Thymus (tissue), 11 donors: ENCODE data around the gene GARIN5A. TPM values are rescaled to one million over a fixed set of nuclear protein-coding genes. Genes with fewer than 3 reads are reported as not detected.
A peak's percentile ranks its signal among the peaks of the same experiment; 100 is the strongest.

Source experiments
- DNase-seq, 9 donors: peaks; one replicate each; pipeline ENCODE4 v3.0.0-alpha.2; 2013; ENCODE audit warnings: low spot score in 9 of 9, low read depth in 6 of 9, missing footprints in 1 of 9
- H3K27ac ChIP-seq, 2 donors: one replicate each; pipeline ENCODE4 v1.5.1; 2013; ENCODE audit warnings: control low read depth in 1 of 2, low read depth in 1 of 2, low read length in 1 of 2, mild to moderate bottlenecking in 1 of 2, moderate library complexity in 1 of 2
- H3K27me3 ChIP-seq, 2 donors: one replicate each; pipeline ENCODE4 v1.5.1; 2013; ENCODE audit warnings: low read length in 1 of 2; ENCODE audit not compliant: control insufficient read depth in 2 of 2, insufficient read depth in 1 of 2
- H3K36me3 ChIP-seq, 2 donors: one replicate each; pipeline ENCODE4 v1.5.1; 2013; ENCODE audit warnings: low read length in 1 of 2, mild to moderate bottlenecking in 1 of 2, moderate library complexity in 1 of 2; ENCODE audit not compliant: control insufficient read depth in 2 of 2, insufficient read depth in 2 of 2
- H3K4me1 ChIP-seq, 2 donors: one replicate each; pipeline ENCODE4 v1.5.1; 2013; ENCODE audit warnings: low read length in 2 of 2; ENCODE audit not compliant: control insufficient read depth in 2 of 2, insufficient read depth in 2 of 2
- H3K4me3 ChIP-seq, 2 donors: one replicate each; pipeline ENCODE4 v1.5.1; 2013; ENCODE audit warnings: low read length in 2 of 2, control low read depth in 1 of 2, mild to moderate bottlenecking in 1 of 2
- H3K9me3 ChIP-seq, 2 donors: one replicate each; pipeline ENCODE4 v1.5.1; 2013; ENCODE audit warnings: low read length in 1 of 2, mild to moderate bottlenecking in 1 of 2; ENCODE audit not compliant: control insufficient read depth in 2 of 2, insufficient read depth in 1 of 2
- WGBS: extraction: QIAGEN DNeasy Blood & Tissue Kit; methylation state at CpG from one replicate; pipeline ENCODE4 v1.1.7; 2013; 5-methylcytosine and 5-hydroxymethylcytosine counted together
- polyA plus RNA-seq: library from polyadenylated mRNA; stranded (reverse); fragments of 200-250 nt; gene quantifications from one replicate; pipeline ENCODE4 v1.2.3, GENCODE V29; 2013
- total RNA-seq: library from RNA; stranded (reverse); fragments of 120-200 nt; gene quantifications from one replicate; pipeline ENCODE4 v1.2.4, GENCODE V29; 2013
- donor health status: healthy.

GARIN5A gene
- total and polyA plus RNA-seq, 2 donors, result 2.9 to 3.4 TPM

GRCh38 chr19:50500060-50500752 is 23.6 kb upstream of the GARIN5A start:
- H3K9me3 ChIP-seq, result no peaks in the 10 kb centered on the region
- peak in 1 of 9 donors; percentile 11 for DNase-seq
- no peak overlapping the region for H3K4me3 ChIP-seq
- WGBS, result 90% methylated on average over 27 of the region's 27 CpGs
- peaks cover 0 to 33% of the 10 kb centered on the region in 2 donors for H3K27me3 ChIP-seq
- H3K27ac ChIP-seq, result no peak overlapping the region
- no peaks in the 10 kb centered on the region for H3K36me3 ChIP-seq
- H3K4me1 ChIP-seq, result no peaks in the 10 kb centered on the region

GRCh38 chr19:50498219-50499056 is 21.8 kb upstream of the GARIN5A start:
- H3K36me3 ChIP-seq, result no peaks in the 10 kb centered on the region
- H3K27me3 ChIP-seq, result peaks cover 0 to 34% of the 10 kb centered on the region in 2 donors
- no peak for DNase-seq

GRCh38 chr19:50497022-50497405 is 20.4 kb upstream of the GARIN5A start:
- Histone ChIP-seq H3K4me3 (no peak overlapping the region), H3K27me3 (peaks cover 0 to 44% of the 10 kb centered on the region in 2 donors), H3K9me3 (no peaks in the 10 kb centered on the region), H3K27ac (no peak overlapping the region), H3K36me3 (no peaks in the 10 kb centered on the region), H3K4me1 (no peaks in the 10 kb centered on the region)
- DNase-seq, result no peak
- 94% methylated on average over 8 of the region's 8 CpGs for WGBS

More at GRCh38 chr19:50498219-50499056, 21.8 kb upstream of the GARIN5A start:
- Histone ChIP-seq H3K4me3 (no peak overlapping the region), H3K27ac (no peak overlapping the region), H3K9me3 (no peaks in the 10 kb centered on the region), H3K4me1 (no peaks in the 10 kb centered on the region)
- WGBS, result 90% methylated on average over 11 of the region's 11 CpGs

GRCh38 chr19:50496189-50497021 is 19.8 kb upstream of the GARIN5A start:
- Histone ChIP-seq H3K27me3 (peaks cover 0 to 49% of the 10 kb centered on the region in 2 donors), H3K36me3 (no peaks in the 10 kb centered on the region), H3K9me3 (no peaks in the 10 kb centered on the region), H3K4me1 (no peaks in the 10 kb centered on the region), H3K27ac (no peak overlapping the region), H3K4me3 (no peak overlapping the region)
- 93% methylated on average over 30 of the region's 30 CpGs for WGBS
- no peak for DNase-seq

- H3K4me1 ChIP-seq, result no peaks in the 10 kb centered on the region
- no peaks in the 10 kb centered on the region for H3K9me3 ChIP-seq
- WGBS, result 97% methylated on average over 5 of the region's 5 CpGs
- no peaks in the 10 kb centered on the region for H3K36me3 ChIP-seq
- no peak overlapping the region for H3K27ac ChIP-seq
- H3K4me3 ChIP-seq, result no peak overlapping the region
- peaks cover 0 to 47% of the 10 kb centered on the region in 2 donors for H3K27me3 ChIP-seq
- DNase-seq, result no peak
Measured at GRCh38 chr19:50495020-50495531, 18.4 kb upstream of the GARIN5A start.

- Histone ChIP-seq H3K4me1 (no peaks in the 10 kb centered on the region), H3K36me3 (no peaks in the 10 kb centered on the region), H3K4me3 (no peak overlapping the region), H3K27me3 (peaks cover 0 to 45% of the 10 kb centered on the region in 2 donors), H3K27ac (no peak overlapping the region), H3K9me3 (no peaks in the 10 kb centered on the region)
- no peak for DNase-seq
- WGBS, result 84% methylated on average over 7 of the region's 7 CpGs
Measured at GRCh38 chr19:50494186-50495019, 17.8 kb upstream of the GARIN5A start.

- Histone ChIP-seq H3K4me1 (no peaks in the 10 kb centered on the region), H3K4me3 (no peak overlapping the region), H3K27ac (no peak overlapping the region), H3K36me3 (no peaks in the 10 kb centered on the region), H3K9me3 (no peaks in the 10 kb centered on the region), H3K27me3 (peaks cover 0 to 49% of the 10 kb centered on the region in 2 donors)
- 85% methylated on average over 8 of the region's 8 CpGs for WGBS
- DNase-seq, result no peak
Measured at GRCh38 chr19:50493171-50493570, 16.5 kb upstream of the GARIN5A start.

- Histone ChIP-seq H3K4me1 (no peaks in the 10 kb centered on the region), H3K36me3 (no peaks in the 10 kb centered on the region), H3K27ac (no peak overlapping the region), H3K9me3 (no peaks in the 10 kb centered on the region), H3K27me3 (peaks cover 0 to 49% of the 10 kb centered on the region in 2 donors), H3K4me3 (no peak overlapping the region)
- WGBS, result 10% methylated on average over 9 of the region's 12 CpGs
- DNase-seq, result no peak
Measured at GRCh38 chr19:50492303-50493052, 15.8 kb upstream of the GARIN5A start.
